ENCODE results near the gene TSC22D1.

- no peak for TF ChIP-seq EZH2phosphoT487 (IDR thresholded peaks at IDR 0.05; ENCODE audit: low read length)
- TF ChIP-seq EZH2 (optimal IDR thresholded peaks at IDR 0.05; ENCODE audit: low read depth, low read length): no peak
- no peak for TF ChIP-seq CTCF (IDR thresholded peaks at IDR 0.05; ENCODE audit: low read length)
These were observed 46.1 kb upstream of the TSC22D1 start for GRCh38 chr13:44622261-44622660.

Measured in MM.1S (cell line).